Stimulated activated memory B cell treated with anti-CD40 and anti-IgM and Interleukin-4, amounts not matched to agents 10 μg/mL and 1 μg/mL and 100 μg/mL, for 72 hours (primary cell): ENCODE results near the gene EME2.

Experiments used
- ATAC-seq: fragments of 150-1000 bp; cut with Tn5 transposase; 2 replicates; pipeline ENCODE4 v1.10.0; 2021
- H3K27ac Mint-ChIP-seq: one replicate; pipeline ENCODE4 v1.8.0; 2022; ENCODE audit warnings: mild to moderate bottlenecking, mixed read lengths
- H3K27me3 Mint-ChIP-seq: one replicate; pipeline ENCODE4 v1.8.0; 2022; ENCODE audit warnings: mixed read lengths
- H3K36me3 Mint-ChIP-seq: one replicate; pipeline ENCODE4 v1.8.0; 2022; ENCODE audit warnings: mixed read lengths
- H3K4me1 Mint-ChIP-seq: one replicate; pipeline ENCODE4 v1.8.0; 2022; ENCODE audit warnings: mixed read lengths
- H3K4me3 Mint-ChIP-seq: one replicate; pipeline ENCODE4 v1.8.0; 2022; ENCODE audit warnings: mild to moderate bottlenecking, moderate library complexity, mixed read lengths
- H3K9me3 Mint-ChIP-seq: one replicate; pipeline ENCODE4 v1.8.0; 2022; ENCODE audit warnings: mixed read lengths

The EME2 gene

DNA sequence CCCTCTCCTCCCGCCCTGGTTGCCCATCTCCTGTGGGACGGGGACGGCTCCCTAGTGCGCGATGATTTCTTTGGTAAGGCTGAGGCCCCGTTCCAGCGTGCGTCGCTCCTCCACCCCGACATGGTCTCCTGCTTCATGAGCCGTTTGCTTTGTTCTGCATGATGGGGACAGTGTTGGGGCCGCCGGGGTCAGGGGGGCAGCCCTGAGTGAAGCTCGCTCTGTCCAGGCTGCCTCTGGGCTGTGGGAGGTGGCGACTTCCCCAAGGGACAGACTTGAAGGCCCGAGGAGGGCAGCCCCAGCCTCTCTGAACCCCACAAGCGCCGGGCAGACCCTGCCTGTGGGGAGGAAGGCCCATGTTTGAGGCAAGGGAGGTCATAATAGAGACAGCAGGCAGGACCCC lies 13.7 kb upstream of the EME2 start:
- no peak overlapping the region for H3K27ac Mint-ChIP-seq
- ATAC-seq: no peak
- H3K4me1 Mint-ChIP-seq: no peaks in the 10 kb centered on the region
- H3K27me3 Mint-ChIP-seq: no peaks in the 10 kb centered on the region
- peaks cover 42% of the 10 kb centered on the region for H3K36me3 Mint-ChIP-seq
- H3K9me3 Mint-ChIP-seq: no peaks in the 10 kb centered on the region
- no peak overlapping the region for H3K4me3 Mint-ChIP-seq

DNA sequence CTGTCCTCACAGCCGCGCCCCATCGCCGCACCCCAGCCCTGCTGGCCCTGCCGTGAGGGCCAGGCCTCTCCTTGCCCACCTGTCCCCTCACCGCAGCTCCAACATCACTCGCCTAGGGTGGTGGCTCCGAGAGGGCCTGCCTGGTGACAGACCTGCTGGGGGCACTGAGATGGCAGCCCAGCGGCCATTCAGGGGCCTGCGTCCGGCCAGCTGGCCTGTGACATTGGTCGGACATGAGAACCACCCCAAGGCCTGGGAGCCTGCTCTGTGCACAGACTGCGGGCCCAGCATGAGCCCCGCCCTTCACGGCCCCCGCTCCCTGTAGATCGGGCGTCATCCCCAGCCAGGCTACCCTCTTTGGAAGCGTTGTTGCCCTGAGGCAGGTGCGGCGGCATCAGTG lies 13.1 kb upstream of the EME2 start:
- Mint-ChIP-seq H3K27ac (no peak overlapping the region), H3K4me1 (no peaks in the 10 kb centered on the region), H3K4me3 (no peak overlapping the region), H3K27me3 (no peaks in the 10 kb centered on the region), H3K9me3 (no peaks in the 10 kb centered on the region), H3K36me3 (peaks cover 38% of the 10 kb centered on the region)
- no peak for ATAC-seq

DNA sequence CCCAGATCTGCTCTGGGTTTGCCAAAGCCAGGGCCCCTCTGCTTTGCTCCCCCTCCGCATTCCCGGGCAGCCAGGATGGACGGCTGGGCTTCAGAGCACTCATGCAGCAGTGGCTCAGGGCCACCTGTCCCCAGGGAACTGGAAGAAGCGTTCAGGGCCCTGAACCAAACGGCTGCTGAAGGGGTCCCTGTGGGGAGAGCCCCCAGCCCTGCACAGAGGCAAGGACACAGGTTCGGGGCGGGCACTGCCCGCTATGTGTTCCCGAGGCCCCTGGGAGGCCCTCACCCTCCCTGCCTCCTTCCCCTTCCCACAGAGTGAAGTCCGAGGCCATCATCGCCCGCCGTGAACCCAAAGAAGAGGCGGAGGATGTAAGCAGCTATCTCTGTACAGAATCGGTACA lies 11.7 kb upstream of the EME2 start:
- Mint-ChIP-seq H3K9me3 (no peaks in the 10 kb centered on the region), H3K27ac (no peak overlapping the region)

DNA sequence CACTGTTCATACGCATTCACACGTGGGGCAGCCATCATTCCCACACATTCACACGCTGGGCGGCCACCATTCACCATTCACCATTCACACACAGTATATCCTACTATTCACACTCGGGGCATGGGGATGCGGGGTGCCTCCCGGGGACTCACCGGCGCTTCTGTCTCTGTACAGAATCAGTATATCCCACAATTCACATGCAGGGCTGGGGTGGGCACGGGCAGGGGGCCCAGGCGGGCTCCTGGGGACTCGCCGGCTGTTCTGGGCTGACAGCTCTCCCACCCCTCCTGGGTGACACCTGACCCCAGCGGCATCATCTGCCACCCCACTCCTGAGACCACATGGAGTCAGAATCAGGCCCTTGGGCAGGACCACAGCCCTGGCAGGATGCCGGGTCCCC lies 10.9 kb upstream of the EME2 start:
- H3K36me3 Mint-ChIP-seq: peaks cover 38% of the 10 kb centered on the region
- H3K4me1 Mint-ChIP-seq: no peaks in the 10 kb centered on the region
- H3K27me3 Mint-ChIP-seq: no peaks in the 10 kb centered on the region
- no peak for ATAC-seq
- H3K27ac Mint-ChIP-seq: no peak overlapping the region
- no peaks in the 10 kb centered on the region for H3K9me3 Mint-ChIP-seq
- no peak overlapping the region for H3K4me3 Mint-ChIP-seq

More for the DNA sequence above, 11.7 kb upstream of the EME2 start:
- H3K4me1 Mint-ChIP-seq: no peaks in the 10 kb centered on the region
- no peak overlapping the region for H3K4me3 Mint-ChIP-seq
- no peaks in the 10 kb centered on the region for H3K27me3 Mint-ChIP-seq
- H3K36me3 Mint-ChIP-seq: peaks cover 33% of the 10 kb centered on the region
- no peak for ATAC-seq

DNA sequence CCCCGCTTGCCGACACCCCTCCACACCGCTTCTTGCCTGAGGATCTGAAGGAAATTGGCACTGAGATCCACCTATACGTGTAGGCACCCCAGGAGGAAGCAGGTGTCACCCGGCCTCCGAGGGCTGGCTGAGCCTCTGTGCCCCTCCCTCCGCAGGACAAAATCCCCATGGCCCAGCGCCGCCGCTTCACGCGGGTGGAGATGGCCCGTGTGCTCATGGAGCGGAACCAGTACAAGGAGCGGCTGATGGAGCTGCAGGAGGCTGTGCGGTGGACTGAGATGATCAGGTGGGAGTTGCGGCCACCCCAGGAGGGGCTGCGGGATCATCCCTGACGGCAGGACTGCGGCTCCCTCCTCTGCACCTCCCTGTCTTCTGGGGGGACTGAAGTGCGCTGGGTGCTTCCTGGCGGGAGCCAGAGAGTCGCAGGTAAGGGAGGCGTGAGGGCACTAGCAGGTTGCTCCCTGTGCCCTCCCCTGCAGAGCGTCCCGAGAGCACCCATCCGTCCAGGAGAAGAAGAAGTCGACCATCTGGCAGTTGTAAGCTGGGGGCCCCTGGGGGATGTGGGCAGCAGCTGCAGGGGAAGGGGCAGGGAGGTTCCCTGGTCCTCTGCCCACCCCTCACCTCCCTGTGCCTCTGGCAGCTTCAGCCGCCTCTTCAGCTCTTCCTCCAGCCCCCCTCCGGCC lies 10.3 kb upstream of the EME2 start:
- ATAC-seq: no peak
- Mint-ChIP-seq H3K4me1 (no peaks in the 10 kb centered on the region), H3K9me3 (no peaks in the 10 kb centered on the region), H3K27me3 (no peaks in the 10 kb centered on the region), H3K27ac (no peak overlapping the region), H3K36me3 (peaks cover 44% of the 10 kb centered on the region), H3K4me3 (no peak overlapping the region)

DNA sequence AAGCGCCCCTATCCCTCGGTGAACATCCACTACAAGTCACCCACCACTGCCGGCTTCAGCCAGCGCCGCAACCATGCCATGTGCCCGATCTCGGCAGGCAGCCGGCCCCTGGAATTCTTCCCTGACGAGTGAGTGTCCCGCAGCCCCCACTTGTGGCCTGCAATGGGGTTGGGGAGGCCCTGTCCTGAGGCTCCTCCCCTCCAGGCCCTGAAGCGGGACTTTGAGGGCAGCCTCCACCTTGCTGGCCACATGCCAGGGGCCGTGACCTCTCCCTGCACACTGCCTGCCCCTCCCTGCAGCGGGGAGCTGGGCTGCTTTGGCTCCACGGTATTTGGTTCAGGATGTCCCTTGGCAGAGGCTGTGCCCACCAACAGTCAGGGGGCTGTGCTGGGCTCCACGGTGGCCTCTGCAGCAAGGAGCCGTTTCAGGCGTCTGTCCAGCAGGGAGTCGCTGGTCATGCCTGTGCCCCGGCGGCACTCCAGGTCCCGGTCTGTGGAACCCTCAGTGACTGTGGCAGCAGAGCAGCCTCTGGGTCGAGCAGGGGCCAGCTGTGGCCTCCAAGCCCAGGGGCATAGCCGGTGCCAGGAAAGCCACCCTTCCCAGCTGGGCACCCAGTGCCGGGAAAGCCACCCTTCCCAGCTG lies 9.6 kb upstream of the EME2 start:
- ATAC-seq: no peak
- Mint-ChIP-seq H3K4me1 (peaks cover 3% of the 10 kb centered on the region), H3K27ac (no peak overlapping the region), H3K27me3 (no peaks in the 10 kb centered on the region), H3K9me3 (no peaks in the 10 kb centered on the region), H3K36me3 (peaks cover 41% of the 10 kb centered on the region), H3K4me3 (no peak overlapping the region)

DNA sequence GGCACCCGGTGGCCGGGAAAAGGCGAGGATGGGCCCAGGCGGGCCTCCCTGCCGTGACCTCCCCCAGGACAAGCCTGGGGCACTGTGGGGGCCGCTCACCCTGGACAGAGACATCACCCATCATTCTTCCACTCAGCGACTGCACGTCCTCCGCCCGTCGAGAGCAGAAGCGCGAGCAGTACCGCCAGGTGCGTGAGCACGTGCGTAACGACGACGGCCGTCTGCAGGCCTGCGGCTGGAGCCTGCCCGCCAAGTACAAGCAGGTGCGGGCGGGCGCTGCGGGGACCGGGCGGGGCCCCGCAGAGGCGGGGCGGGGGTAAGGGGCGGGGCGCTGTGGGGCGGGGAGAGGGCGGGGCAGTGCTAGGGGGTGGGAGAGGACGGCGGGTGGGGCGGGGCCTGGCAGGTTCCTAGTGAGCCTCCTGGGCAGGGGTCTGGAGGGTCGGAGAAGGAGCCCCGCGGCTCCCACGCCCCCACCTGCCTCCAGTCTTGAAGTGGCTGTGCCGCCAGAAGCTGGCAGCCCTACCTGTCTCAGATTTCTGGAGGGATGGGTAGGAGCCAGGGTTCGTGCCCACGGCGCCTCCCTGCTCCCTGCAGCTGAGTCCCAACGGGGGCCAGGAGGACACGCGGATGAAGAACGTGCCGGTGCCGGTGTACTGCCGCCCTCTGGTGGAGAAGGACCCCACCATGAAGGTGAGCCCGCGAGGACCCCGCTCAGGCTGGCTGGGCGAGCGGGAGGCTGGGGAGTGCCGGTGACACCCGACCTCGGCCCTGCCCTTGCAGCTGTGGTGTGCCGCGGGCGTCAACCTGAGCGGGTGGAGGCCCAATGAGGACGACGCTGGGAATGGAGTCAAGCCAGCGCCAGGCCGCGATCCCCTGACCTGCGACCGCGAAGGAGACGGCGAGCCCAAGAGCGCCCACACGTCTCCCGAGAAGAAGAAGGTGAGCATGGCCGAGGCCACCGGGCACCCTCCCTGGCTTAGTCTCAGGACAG lies 8.8 kb upstream of the EME2 start:
- ATAC-seq: peak; percentile 25
- peaks cover 6% of the 10 kb centered on the region for H3K4me1 Mint-ChIP-seq
- H3K4me3 Mint-ChIP-seq: no peak overlapping the region
- H3K9me3 Mint-ChIP-seq: no peaks in the 10 kb centered on the region
- H3K36me3 Mint-ChIP-seq: peaks cover 49% of the 10 kb centered on the region
- no peaks in the 10 kb centered on the region for H3K27me3 Mint-ChIP-seq
- H3K27ac Mint-ChIP-seq: no peak overlapping the region

DNA sequence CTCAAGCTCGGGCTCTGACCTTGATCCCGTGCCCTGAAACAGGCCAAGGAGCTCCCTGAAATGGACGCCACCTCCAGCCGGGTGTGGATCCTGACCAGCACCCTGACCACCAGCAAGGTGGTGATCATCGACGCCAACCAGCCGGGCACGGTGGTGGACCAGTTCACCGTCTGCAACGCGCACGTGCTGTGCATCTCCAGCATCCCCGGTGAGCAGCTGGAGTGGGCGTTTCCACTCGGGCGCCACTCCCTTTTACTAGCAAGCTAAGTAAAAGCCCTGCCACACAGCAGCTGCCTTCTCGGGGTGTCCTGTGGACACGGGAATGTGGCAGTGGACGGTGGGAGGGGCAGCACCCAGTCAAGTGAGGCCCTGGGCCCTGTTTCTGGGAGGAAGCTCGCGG lies 7.6 kb upstream of the EME2 start:
- Mint-ChIP-seq H3K4me3 (no peak overlapping the region), H3K27me3 (no peaks in the 10 kb centered on the region), H3K27ac (no peak overlapping the region), H3K36me3 (peaks cover 52% of the 10 kb centered on the region), H3K9me3 (no peaks in the 10 kb centered on the region), H3K4me1 (peaks cover 9% of the 10 kb centered on the region)
- no peak for ATAC-seq

DNA sequence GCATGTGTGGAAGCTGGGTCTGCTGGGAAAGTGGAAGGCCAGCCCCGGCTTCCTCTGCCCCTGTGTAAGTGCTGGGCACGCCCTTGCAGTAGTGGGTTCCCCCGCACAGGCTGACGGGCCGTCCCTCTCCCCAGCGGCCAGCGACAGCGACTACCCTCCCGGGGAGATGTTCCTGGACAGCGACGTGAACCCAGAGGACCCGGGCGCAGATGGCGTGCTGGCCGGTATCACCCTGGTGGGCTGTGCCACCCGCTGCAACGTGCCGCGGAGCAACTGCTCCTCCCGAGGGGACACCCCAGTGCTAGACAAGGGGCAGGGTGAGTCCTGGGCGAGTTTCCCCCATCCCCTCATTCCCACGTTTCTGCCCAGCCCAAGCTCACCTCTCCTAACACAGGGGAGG lies 6.8 kb upstream of the EME2 start:
- no peaks in the 10 kb centered on the region for H3K9me3 Mint-ChIP-seq
- no peak overlapping the region for H3K27ac Mint-ChIP-seq
- no peaks in the 10 kb centered on the region for H3K27me3 Mint-ChIP-seq
- peaks cover 16% of the 10 kb centered on the region for H3K4me1 Mint-ChIP-seq
- H3K4me3 Mint-ChIP-seq: no peak overlapping the region
- no peak for ATAC-seq
- peaks cover 56% of the 10 kb centered on the region for H3K36me3 Mint-ChIP-seq

DNA sequence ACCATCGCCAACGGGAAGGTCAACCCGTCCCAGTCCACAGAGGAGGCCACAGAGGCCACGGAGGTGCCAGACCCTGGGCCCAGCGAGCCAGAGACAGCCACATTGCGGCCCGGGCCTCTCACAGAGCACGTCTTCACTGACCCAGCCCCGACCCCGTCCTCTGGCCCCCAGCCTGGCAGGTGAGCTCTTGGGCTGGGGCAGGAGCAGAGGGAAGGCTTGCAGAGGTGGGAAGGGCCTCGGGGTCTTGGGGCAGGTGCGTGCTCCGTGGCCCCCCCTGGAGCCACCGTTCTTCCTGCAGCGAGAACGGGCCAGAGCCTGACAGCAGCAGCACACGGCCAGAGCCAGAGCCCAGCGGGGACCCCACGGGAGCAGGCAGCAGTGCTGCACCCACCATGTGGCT lies 6.4 kb upstream of the EME2 start:
- Mint-ChIP-seq H3K27ac (no peak overlapping the region), H3K36me3 (peaks cover 52% of the 10 kb centered on the region), H3K27me3 (no peaks in the 10 kb centered on the region), H3K4me3 (no peak overlapping the region), H3K9me3 (no peaks in the 10 kb centered on the region), H3K4me1 (peaks cover 16% of the 10 kb centered on the region)
- ATAC-seq: no peak

DNA sequence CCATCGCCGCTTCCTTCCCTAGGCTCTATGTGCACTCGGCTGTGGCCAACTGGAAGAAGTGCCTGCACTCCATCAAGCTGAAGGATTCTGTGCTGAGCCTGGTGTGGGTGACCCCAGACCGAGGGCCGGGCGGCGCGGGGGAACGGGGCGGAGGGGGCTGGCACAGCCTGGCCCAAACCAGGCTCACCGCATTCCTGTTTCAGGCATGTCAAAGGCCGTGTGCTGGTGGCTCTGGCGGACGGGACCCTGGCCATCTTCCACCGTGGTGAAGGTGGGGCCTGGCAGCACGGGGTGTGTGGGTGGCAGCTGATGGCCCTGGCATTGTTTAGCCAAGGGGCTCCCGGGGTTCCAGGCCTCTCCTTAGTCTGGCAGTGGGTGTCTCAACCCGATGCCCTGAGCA lies 5.9 kb upstream of the EME2 start:
- peaks cover 17% of the 10 kb centered on the region for H3K4me1 Mint-ChIP-seq
- H3K27me3 Mint-ChIP-seq: no peaks in the 10 kb centered on the region
- no peak for ATAC-seq
- H3K36me3 Mint-ChIP-seq: peaks cover 48% of the 10 kb centered on the region
- H3K9me3 Mint-ChIP-seq: no peaks in the 10 kb centered on the region
- no peak overlapping the region for H3K4me3 Mint-ChIP-seq
- H3K27ac Mint-ChIP-seq: no peak overlapping the region

DNA sequence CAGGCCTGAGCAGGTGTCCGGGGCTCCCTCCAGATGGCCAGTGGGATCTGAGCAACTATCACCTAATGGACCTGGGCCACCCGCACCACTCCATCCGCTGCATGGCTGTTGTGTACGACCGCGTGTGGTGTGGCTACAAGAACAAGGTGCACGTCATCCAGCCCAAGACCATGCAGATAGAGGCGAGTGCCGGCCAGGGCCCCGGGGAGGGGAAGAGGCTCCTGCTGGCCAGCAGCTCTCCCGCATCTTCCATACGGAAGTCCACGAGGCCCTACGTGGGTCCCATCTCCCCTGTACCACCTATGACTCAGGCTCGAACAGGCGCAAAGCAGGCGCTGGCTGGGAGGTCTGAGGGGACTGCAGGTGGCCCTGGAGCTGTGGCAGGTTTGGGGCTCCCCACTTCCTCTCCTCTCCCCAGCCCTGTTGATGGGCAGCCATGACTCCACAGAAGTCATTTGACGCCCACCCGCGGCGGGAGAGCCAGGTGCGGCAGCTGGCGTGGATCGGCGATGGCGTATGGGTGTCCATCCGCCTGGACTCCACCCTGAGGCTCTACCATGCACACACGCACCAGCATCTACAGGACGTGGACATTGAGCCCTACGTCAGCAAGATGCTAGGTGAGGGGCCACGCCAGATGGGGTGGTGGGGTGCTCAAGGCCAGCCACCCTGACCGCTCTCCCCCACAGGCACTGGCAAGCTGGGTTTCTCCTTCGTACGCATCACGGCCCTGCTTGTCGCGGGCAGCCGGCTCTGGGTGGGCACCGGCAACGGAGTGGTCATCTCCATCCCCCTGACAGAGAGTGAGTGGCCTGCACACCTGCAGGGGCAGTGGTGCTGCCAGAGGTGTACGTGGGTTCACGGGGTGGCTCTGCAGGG lies 5.3 kb upstream of the EME2 start:
- no peak overlapping the region for H3K27ac Mint-ChIP-seq
- H3K4me3 Mint-ChIP-seq: no peak overlapping the region
- ATAC-seq: no peak
- H3K27me3 Mint-ChIP-seq: no peaks in the 10 kb centered on the region
- H3K36me3 Mint-ChIP-seq: peaks cover 47% of the 10 kb centered on the region
- H3K4me1 Mint-ChIP-seq: peaks cover 24% of the 10 kb centered on the region
- no peaks in the 10 kb centered on the region for H3K9me3 Mint-ChIP-seq

DNA sequence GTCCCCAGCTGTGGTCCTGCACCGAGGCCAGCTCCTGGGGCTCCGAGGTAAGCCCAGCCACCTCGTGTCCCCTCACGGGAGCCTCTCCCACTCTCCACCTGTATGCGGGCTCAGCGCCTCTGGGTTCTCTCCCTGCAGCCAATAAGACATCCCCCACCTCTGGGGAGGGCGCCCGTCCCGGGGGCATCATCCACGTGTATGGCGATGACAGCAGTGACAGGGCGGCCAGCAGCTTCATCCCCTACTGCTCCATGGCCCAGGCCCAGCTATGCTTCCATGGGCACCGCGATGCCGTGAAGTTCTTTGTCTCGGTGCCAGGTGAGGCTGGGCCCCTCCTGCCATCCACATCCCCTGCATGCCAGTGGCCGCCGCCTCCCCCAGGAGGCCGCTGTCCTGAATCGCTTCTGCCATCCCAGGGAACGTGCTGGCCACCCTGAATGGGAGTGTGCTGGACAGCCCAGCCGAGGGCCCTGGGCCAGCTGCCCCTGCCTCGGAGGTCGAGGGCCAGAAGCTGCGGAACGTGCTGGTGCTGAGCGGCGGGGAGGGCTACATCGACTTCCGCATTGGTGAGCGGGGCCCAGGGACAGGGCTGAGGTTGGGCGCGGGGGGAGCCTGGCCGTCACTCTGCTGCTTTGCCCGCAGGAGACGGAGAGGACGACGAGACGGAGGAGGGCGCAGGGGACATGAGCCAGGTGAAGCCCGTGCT lies 4.4 kb upstream of the EME2 start:
- no peak overlapping the region for H3K27ac Mint-ChIP-seq
- peaks cover 25% of the 10 kb centered on the region for H3K4me1 Mint-ChIP-seq
- H3K36me3 Mint-ChIP-seq: peaks cover 42% of the 10 kb centered on the region
- peak overlapping the region; percentile 46 for H3K4me3 Mint-ChIP-seq
- no peaks in the 10 kb centered on the region for H3K27me3 Mint-ChIP-seq
- no peaks in the 10 kb centered on the region for H3K9me3 Mint-ChIP-seq
- ATAC-seq: no peak

DNA sequence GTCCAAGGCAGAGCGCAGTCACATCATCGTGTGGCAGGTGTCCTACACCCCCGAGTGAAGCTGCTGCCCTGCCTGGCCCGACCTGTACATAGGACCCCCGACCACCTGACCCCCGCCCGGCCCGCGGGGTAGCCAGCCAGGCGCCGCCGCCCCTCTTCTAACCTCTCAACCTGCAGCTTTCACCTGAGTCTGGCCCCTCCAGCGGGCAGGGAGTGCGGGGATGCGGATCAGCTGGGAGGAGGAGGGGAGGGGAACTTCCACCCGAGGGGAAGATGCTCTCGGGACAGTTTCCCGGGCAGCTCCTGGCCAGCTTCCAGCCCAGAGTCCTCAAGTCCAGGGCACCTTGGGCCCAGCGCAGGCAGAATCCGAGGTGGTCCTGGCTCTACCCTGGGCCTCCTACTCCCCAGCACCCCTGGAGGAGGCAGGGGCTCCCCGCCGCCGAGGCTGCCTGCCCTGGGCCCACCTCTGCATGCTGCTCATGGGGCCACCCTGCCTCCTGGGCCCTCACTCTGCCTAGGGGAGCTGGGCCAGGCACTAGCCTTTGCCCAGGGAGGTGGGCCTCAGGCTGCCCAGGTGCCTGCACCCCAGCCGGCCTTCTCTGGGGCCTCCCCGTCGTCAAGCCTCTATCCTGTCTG lies 3.7 kb upstream of the EME2 start:
- Mint-ChIP-seq H3K9me3 (no peaks in the 10 kb centered on the region), H3K4me1 (peaks cover 28% of the 10 kb centered on the region), H3K27ac (no peak overlapping the region), H3K4me3 (peak overlapping the region; percentile 41), H3K36me3 (peaks cover 42% of the 10 kb centered on the region), H3K27me3 (no peaks in the 10 kb centered on the region)
- no peak for ATAC-seq
